ENCODE measurements around the gene TACR2.

- TF ChIP-seq CTCF (IDR thresholded peaks at IDR 0.05; ENCODE audit: low read depth, low read length) (no peak), EZH2phosphoT487 (IDR thresholded peaks at IDR 0.05; ENCODE audit: low read depth) (no peak)
Observed at GRCh38 chr10:69367469-69367868, 49.2 kb downstream of the TACR2 start.
